T-cell (primary cell): ENCODE data around the gene NDRG4. TPM values are rescaled to one million over a fixed set of nuclear protein-coding genes. Genes with fewer than 3 reads are reported as not detected.

Experiments used
- ATAC-seq, 4 experiments: fragments of 200-7000 bp in 3 of 4; fragments of 150-1000 bp in 1 of 4; cut with Tn5 transposase; replicated peaks in 1 of 4; 1 replicate in 3 of 4; 2 replicates in 1 of 4; pipeline ENCODE4 v1.10.0; 2021; ENCODE audit warnings: moderate library complexity in 3 of 4, mild to moderate bottlenecking in 2 of 4, moderate number of reproducible peaks in 1 of 4
- CTCF ChIA-PET, 2 donors: fragments of 300-600 bp; sonication (Branson Sonifier 250); formaldehyde crosslinking; loops; one replicate each; lab custom pipeline; 2022; ENCODE audit warnings: antibody characterized with exemption in 2 of 2; lab: Charles Lee
- POLR2A ChIA-PET, 2 donors: fragments of 300-600 bp; sonication (Branson Sonifier 250); formaldehyde crosslinking; loops; one replicate each; lab custom pipeline; 2022; ENCODE audit warnings: antibody characterized with exemption in 2 of 2; lab: Charles Lee
- DNase-seq, 35 experiments: peaks; one replicate each; pipeline versions ENCODE4 v3.0.0 to v3.0.0-alpha.2; 2013 to 2023
- H3K27ac ChIP-seq: one replicate; pipeline ENCODE4 v1.5.1; 2013; ENCODE audit warnings: low read length
- H3K27me3 ChIP-seq, 2 experiments: replicated peaks in 1 of 2; 1 replicate in 1 of 2; 2 replicates in 1 of 2; pipeline versions ENCODE4 v1.6.1 to v1.7.0; 2013; ENCODE audit warnings: low read length in 1 of 2, mixed read lengths in 1 of 2; ENCODE audit not compliant: control insufficient read depth in 2 of 2, insufficient read depth in 2 of 2; ENCODE audit errors: extremely low read depth in 1 of 2
- H3K36me3 ChIP-seq, 2 donors: 1 replicate in 1 of 2; 2 replicates in 1 of 2; pipeline versions ENCODE4 v1.6.1 to v1.7.0; 2013; ENCODE audit warnings: low read length in 1 of 2; ENCODE audit not compliant: control insufficient read depth in 2 of 2, insufficient read depth in 1 of 2; ENCODE audit errors: extremely low read depth in 1 of 2
- H3K4me1 ChIP-seq, 2 experiments: 1 replicate in 1 of 2; 2 replicates in 1 of 2; pipeline versions ENCODE4 v1.6.1 to v1.7.0; 2013; ENCODE audit warnings: low read length in 2 of 2, mixed read lengths in 1 of 2; ENCODE audit not compliant: insufficient read depth in 2 of 2, control insufficient read depth in 1 of 2; ENCODE audit errors: extremely low read depth in 1 of 2
- H3K4me3 ChIP-seq, 2 donors: 1 replicate in 1 of 2; 2 replicates in 1 of 2; pipeline versions ENCODE4 v1.5.1 to v1.7.0; 2013; ENCODE audit warnings: mild to moderate bottlenecking in 2 of 2, low read length in 1 of 2, moderate library complexity in 1 of 2; ENCODE audit not compliant: control insufficient read depth in 1 of 2; ENCODE audit errors: extremely low read depth in 1 of 2
- H3K9me3 ChIP-seq: 2 replicates; pipeline ENCODE4 v1.7.0; 2013
- H3K27ac Mint-ChIP-seq, 2 donors: one replicate each; pipeline ENCODE4 v1.8.0; 2020 to 2021; ENCODE audit warnings: mild to moderate bottlenecking in 2 of 2, mixed read lengths in 2 of 2
- H3K27me3 Mint-ChIP-seq, 2 donors: one replicate each; pipeline ENCODE4 v1.8.0; 2021 to 2022; ENCODE audit warnings: mixed read lengths in 2 of 2
- H3K36me3 Mint-ChIP-seq: one replicate; pipeline ENCODE4 v1.8.0; 2021; ENCODE audit warnings: mixed read lengths
- H3K4me1 Mint-ChIP-seq, 3 donors: one replicate each; pipeline ENCODE4 v1.8.0; 2020 to 2022; ENCODE audit warnings: mixed read lengths in 3 of 3, mild to moderate bottlenecking in 1 of 3
- H3K4me3 Mint-ChIP-seq, 3 donors: one replicate each; pipeline ENCODE4 v1.8.0; 2020 to 2022; ENCODE audit warnings: mild to moderate bottlenecking in 3 of 3, mixed read lengths in 3 of 3, moderate library complexity in 3 of 3
- H3K9me3 Mint-ChIP-seq, 3 donors: one replicate each; pipeline ENCODE4 v1.8.0; 2020 to 2022; ENCODE audit warnings: mixed read lengths in 3 of 3
- WGBS: methylation state at CpG from one replicate; pipeline ENCODE4 v1.1.5; 2013; ENCODE audit warnings: missing lambda C conversion rate; ENCODE audit not compliant: insufficient coverage; 5-methylcytosine and 5-hydroxymethylcytosine counted together
- total RNA-seq, 35 experiments: library from RNA in 6 of 35; stranded (reverse) in 6 of 35; fragments of 120-200 nt in 1 of 35; gene quantifications; one replicate each; pipeline versions ENCODE4 v1.2.1 to v1.2.4 and lab custom pipeline; 2013 to 2026

Gene NDRG4
- total RNA-seq, 5 donors from 2014 or later (not counting 1 experiment from before 2014, with no cell fraction given), result 0.66 to 3.6 (median 1.7) TPM

DNA sequence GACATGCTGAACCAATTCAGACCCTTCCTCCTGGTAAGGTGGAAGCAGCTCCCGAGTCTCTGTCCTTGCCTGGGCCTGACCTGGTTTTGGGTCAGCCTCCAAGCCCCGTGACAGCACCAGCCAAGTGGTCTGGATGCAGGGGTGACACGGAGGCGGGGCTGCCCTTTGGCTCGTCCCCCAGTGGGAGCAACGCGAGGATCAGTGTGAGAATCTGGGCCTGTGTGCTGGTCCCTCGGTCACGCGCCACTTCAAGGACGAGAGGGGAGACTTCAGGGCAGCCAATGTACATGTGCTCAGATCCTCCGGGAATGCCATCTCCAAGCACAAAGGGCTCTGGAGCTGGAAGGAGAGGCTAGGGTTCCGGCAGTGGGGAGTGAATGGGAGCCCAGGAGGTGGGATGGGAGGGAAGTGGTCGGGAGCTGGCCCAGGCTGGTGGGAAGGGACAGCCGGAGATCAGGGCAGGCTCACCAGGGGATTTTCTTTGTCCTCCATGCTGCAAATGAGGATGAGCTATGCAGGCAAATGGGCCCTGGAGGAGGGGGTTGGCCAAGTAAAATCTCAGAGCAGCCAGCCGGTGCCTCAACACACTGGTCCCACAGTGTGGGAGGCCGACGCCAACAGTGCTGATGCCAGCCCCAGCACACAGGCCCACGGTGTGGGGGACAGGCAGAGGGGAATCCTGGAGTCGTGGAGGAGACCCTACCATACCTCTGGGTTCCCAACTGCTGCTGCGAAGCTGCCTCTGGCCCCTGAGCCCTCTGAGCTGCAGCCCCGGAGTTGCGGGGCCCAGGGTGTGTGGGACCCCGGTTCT is 4.2 kb upstream of the NDRG4 start:
- ChIA-PET POLR2A (no interaction called here), CTCF (interaction anchor here in 1 of 2 donors (0.8 kb wide), 1 partner anchor 261 kb away, joined by 3 read pairs; no protein-coding TSS in a partner anchor)
- Mint-ChIP-seq H3K27me3 (peaks cover 0 to 11% of the 10 kb centered on the region in 2 donors), H3K9me3 (no peaks in the 10 kb centered on the region), H3K36me3 (no peaks in the 10 kb centered on the region), H3K27ac (no peak overlapping the region), H3K4me3 (no peak overlapping the region), H3K4me1 (peaks cover 8 to 19% (median 16%) of the 10 kb centered on the region in 3 donors)
- ATAC-seq (no peak), DNase-seq (no peak)
- no peaks in the 10 kb centered on the region for H3K9me3 ChIP-seq
- H3K4me3 ChIP-seq, result no peak overlapping the region
- no peaks in the 10 kb centered on the region for H3K36me3 ChIP-seq
- H3K4me1 ChIP-seq, result peaks cover 3 to 14% of the 10 kb centered on the region in 2 experiments
- 82% methylated on average over 21 of the region's 24 CpGs for WGBS
- H3K27me3 ChIP-seq, result peaks cover 0 to 37% of the 10 kb centered on the region in 2 experiments
- H3K27ac ChIP-seq, result no peak overlapping the region

GRCh38 chr16:58497468-58497867 is 2.5 kb upstream of the NDRG4 start:
- Mint-ChIP-seq H3K27me3 (peaks cover 0 to 16% of the 10 kb centered on the region in 2 donors), H3K9me3 (no peaks in the 10 kb centered on the region), H3K36me3 (no peaks in the 10 kb centered on the region), H3K4me1 (peaks cover 15 to 23% (median 20%) of the 10 kb centered on the region in 3 donors), H3K4me3 (no peak overlapping the region), H3K27ac (no peak overlapping the region)
- 67% methylated on average over 1 of the region's 2 CpGs for WGBS
- Histone ChIP-seq H3K4me1 (peaks cover 7 to 27% of the 10 kb centered on the region in 2 experiments), H3K36me3 (no peaks in the 10 kb centered on the region), H3K27ac (no peak overlapping the region), H3K9me3 (no peaks in the 10 kb centered on the region), H3K4me3 (no peak overlapping the region), H3K27me3 (peaks cover 0 to 54% of the 10 kb centered on the region in 2 experiments)
- DNase-seq, result no peak
- ChIA-PET CTCF (interaction anchor here in 1 of 2 donors (0.5 kb wide), 1 partner anchor 152 kb away, joined by 3 read pairs; no protein-coding TSS in a partner anchor), POLR2A (no interaction called here)
- ATAC-seq, result no peak

- Histone ChIP-seq H3K4me3 (no peak overlapping the region), H3K36me3 (no peaks in the 10 kb centered on the region), H3K27ac (no peak overlapping the region), H3K4me1 (peaks cover 7 to 27% of the 10 kb centered on the region in 2 experiments), H3K9me3 (no peaks in the 10 kb centered on the region), H3K27me3 (peaks cover 0 to 59% of the 10 kb centered on the region in 2 experiments)
- 43% methylated on average over 4 of the region's 5 CpGs for WGBS
- H3K27ac Mint-ChIP-seq, result no peak overlapping the region
- CTCF ChIA-PET, result interaction anchor here in 1 of 2 donors (0.5 kb wide), 1 partner anchor 152 kb away, joined by 3 read pairs; no protein-coding TSS in a partner anchor
- DNase-seq, result no peak
- H3K27me3 Mint-ChIP-seq, result peaks cover 0 to 21% of the 10 kb centered on the region in 2 donors
- peaks cover 15 to 23% (median 20%) of the 10 kb centered on the region in 3 donors for H3K4me1 Mint-ChIP-seq
- ATAC-seq, result no peak
- H3K36me3 Mint-ChIP-seq, result no peaks in the 10 kb centered on the region
- no peaks in the 10 kb centered on the region for H3K9me3 Mint-ChIP-seq
- H3K4me3 Mint-ChIP-seq, result no peak overlapping the region
- POLR2A ChIA-PET, result no interaction called here
Observed at GRCh38 chr16:58497935-58498334, 2.0 kb upstream of the NDRG4 start.

DNA sequence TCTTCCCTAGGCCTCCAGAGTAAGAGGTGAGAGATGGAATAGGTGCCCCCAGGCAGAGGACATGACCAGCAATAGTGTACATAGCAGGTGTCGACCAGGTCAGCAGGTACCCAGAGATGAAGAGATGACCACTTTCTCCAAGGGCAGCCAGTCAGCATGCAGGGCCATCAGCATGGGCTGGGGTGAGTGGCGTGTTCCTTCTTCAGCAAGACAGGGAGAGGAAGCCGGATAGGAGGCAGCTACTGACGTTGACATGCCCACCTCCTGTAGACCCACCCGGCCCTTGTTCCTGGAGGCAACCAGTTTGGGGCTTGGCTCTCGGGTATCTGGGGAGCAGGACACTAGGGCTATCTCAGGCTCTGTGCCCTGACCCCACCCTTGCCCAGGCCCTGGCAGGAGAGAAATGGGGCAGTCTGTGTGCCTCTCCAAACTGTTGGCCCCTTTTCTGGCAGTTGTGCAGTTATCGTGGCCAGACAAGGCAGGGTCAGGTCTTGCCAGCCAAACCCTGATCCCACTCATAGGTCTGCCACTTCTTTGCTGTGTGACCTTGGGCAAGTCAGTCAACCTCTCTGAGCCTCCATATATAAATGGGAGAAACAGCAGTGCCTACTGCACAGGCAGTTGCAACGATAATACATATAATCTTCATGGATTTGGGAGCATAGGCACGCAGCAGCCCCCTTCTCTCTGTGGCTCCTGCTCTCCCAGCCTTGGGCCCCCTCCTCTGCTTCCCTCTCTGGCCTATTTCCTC is 1.4 kb upstream of the NDRG4 start:
- Mint-ChIP-seq H3K36me3 (no peaks in the 10 kb centered on the region), H3K27ac (no peak overlapping the region), H3K9me3 (no peaks in the 10 kb centered on the region), H3K27me3 (peaks cover 0 to 22% of the 10 kb centered on the region in 2 donors), H3K4me3 (no peak overlapping the region), H3K4me1 (peaks cover 15 to 23% (median 20%) of the 10 kb centered on the region in 3 donors)
- WGBS, result 85% methylated on average over 9 of the region's 9 CpGs
- POLR2A ChIA-PET, result no interaction called here
- peaks cover 7 to 27% of the 10 kb centered on the region in 2 experiments for H3K4me1 ChIP-seq
- H3K9me3 ChIP-seq, result no peaks in the 10 kb centered on the region
- ATAC-seq (no peak), DNase-seq (no peak)
- peaks cover 0 to 62% of the 10 kb centered on the region in 2 experiments for H3K27me3 ChIP-seq
- H3K36me3 ChIP-seq, result no peaks in the 10 kb centered on the region
- CTCF ChIA-PET, result no interaction called here
- no peak overlapping the region for H3K4me3 ChIP-seq
- no peak overlapping the region for H3K27ac ChIP-seq

- no peaks in the 10 kb centered on the region for H3K36me3 ChIP-seq
- CTCF ChIA-PET, result no interaction called here
- no peaks in the 10 kb centered on the region for H3K9me3 ChIP-seq
- Mint-ChIP-seq H3K27ac (no peak overlapping the region), H3K9me3 (no peaks in the 10 kb centered on the region), H3K36me3 (no peaks in the 10 kb centered on the region), H3K4me3 (no peak overlapping the region), H3K27me3 (peaks cover 0 to 20% of the 10 kb centered on the region in 2 donors), H3K4me1 (peaks cover 15 to 23% (median 20%) of the 10 kb centered on the region in 3 donors)
- H3K4me3 ChIP-seq, result no peak overlapping the region
- no peak overlapping the region for H3K27ac ChIP-seq
- 82% methylated on average over 7 of the region's 10 CpGs for WGBS
- ATAC-seq, result no peak
- H3K27me3 ChIP-seq, result peaks cover 0 to 62% of the 10 kb centered on the region in 2 experiments
- POLR2A ChIA-PET, result interaction anchor here in 1 of 2 donors (0.6 kb wide), 1 partner anchor 14 kb away, joined by 6 read pairs; no protein-coding TSS in a partner anchor
- peaks cover 7 to 27% of the 10 kb centered on the region in 2 experiments for H3K4me1 ChIP-seq
- no peak for DNase-seq
Observed at GRCh38 chr16:58499092-58499511, 841 bp upstream of the NDRG4 start.
